NCI-H748 treated with DMSO at 0.1 percent for 48 hours (cell line): ENCODE measurements around the gene NCEH1.
"Not testable (repeated sequence)": the region's sequence is repeated elsewhere in the genome, so short reads cannot be mapped to it uniquely, and the experiment has no call there.

ENCODE experiments used
- DNase-seq: peaks from one replicate; lab custom pipeline; 2025; lab: John Stamatoyannopoulos, UW

The NCEH1 gene

GRCh38 chr3:172675441-172676193 is 35.2 kb downstream of the NCEH1 start:
- DNase-seq: peak; percentile 28

DNA sequence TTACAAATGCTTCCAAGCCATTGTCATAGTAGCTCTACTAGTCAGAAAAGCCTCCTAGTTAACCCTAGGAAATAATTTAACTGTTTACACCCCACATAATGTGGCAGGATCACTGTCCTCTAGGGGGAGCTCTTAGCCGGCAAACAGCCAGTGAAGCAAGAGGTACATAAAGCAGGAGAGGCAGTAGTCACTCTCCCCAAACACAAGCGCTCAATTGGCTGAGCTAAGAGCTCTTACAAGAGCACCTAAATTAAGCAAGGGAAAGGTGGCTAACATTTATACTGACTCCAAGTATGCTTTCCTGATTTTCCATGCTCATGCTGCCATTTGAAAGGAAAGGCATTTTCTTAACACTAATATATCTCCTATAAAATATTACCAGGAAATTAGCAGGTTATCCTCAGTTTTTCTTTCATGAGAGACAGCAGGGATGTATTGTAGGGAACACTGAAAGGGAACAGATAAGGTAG is 37.6 kb downstream of the NCEH1 start:
- peak; percentile 39 for DNase-seq

GRCh38 chr3:172669021-172669420 is 41.8 kb downstream of the NCEH1 start:
- no peak for DNase-seq

DNA sequence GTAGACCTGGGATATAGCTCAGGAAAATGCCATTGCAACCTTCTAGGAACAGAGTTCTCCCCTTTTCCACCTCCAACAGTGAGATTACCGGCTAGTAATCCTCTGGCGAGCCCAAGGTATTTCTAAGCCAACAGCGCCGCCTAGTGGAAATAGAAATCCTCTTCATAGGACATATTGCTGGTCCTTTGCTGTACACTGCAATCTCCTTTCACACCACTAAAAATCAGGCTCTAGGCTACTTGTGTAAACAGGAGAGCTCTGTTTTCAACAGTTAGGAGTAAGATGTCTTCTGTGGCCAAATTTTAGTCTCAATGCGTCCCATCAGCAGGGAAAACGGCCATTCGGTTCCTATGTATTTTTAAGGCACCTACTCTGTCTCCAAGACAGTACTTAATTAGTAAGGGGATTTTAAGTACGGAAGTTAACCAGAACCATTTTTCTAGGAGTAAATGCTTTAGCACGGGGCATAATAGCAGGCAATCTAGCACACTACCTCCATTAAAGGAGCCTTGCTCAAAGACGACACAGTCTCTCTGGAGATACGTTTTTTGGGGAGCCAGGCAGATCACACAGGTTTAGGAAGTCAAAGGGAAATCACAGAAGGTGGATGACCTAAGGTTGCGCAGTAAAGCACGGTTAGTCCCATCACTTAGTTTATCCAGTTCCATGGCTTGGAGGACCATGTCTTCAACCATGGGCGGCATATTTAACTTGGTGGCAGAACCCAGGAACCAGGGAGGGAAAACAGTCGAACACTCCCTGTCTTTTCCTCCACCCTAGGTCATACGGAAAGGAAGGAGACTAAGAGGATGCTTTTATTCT is 43.8 kb downstream of the NCEH1 start:
- DNase-seq: peak; percentile 60

GRCh38 chr3:172666181-172666872 is 44.5 kb downstream of the NCEH1 start:
- DNase-seq: no peak

GRCh38 chr3:172665510-172665909 is 45.4 kb downstream of the NCEH1 start:
- DNase-seq: not testable (repeated sequence)

- not testable (repeated sequence) for DNase-seq
Measured at GRCh38 chr3:172660421-172660820, 50.4 kb downstream of the NCEH1 start.

DNA sequence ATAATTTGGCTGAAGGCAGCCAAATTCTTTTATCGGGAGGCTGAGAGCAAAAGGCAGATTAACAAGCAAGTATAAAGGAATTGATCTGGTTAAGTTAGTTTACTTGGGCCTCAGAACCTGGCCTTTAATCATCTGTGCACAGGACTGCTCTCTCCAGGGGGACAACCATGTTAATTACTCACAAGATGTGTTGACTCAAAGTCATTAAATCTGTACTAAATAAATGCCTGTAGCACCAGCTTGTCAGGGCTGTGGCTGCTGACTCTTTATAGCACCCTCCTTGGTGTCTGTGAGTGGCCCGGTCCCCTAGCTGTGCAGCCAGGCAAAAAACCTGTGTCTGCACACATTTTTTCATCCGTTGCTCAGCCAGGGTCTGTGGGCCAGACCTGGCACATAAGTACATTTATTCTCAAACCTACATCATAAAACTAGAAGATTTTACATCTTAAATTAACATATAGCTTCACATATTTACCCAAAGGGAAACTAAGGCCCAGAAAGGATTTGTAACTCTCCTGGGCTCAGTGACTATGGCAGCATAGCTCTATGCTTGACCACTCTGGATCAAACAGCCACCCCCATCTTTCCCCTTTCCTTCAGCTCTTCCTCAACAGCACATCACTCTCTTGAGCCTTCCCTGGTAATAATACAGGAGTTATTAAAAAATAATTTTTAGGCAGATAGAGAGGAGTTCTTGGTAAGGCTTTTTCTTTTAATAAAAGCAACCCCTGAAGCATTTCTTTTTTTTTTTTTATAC is 51.4 kb downstream of the NCEH1 start:
- no peak for DNase-seq

DNA sequence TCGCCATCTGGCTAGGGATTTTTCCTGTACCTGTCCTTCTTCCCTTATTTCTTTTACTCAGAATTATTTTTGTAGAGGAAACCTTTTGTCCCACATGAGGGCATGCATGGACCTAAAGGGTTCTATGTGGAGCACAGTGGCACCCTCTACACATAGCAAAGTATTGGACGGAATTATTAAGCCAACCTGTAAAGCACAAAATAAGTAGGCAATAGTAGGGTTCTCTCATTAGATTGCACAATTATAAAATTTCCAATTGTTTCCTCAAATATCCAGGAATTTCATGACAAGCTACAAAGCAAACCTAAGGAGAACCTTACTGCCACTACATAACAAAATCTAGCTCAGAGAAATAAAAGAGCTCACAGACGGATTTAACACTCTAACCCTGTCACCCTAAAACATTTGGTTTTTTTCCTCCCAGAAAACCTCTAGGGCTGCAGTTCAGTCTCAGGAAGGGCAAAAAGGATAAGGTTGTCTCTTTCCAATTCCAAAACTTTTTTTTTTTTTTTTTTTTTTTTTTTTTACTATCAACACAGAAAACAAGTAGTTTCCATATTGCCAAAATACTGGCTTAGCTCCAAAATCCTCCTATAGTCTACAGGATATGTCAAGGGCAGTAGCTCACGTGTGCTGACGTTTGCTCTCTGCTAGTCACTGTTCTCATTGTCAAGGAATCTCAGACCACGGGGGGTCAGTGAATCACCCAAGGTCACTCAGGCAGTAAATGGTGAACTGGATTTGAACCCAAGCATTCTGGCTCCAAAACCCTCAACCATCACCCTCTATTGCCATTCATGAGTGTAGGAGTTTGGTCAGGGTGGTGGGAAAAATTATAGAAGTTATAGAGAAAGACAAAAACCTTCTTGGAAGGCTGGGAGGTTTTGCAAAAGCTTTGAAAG is 52.3 kb downstream of the NCEH1 start:
- DNase-seq: no peak

- no peak for DNase-seq
Measured at GRCh38 chr3:172656602-172657001, 54.3 kb downstream of the NCEH1 start.

DNA sequence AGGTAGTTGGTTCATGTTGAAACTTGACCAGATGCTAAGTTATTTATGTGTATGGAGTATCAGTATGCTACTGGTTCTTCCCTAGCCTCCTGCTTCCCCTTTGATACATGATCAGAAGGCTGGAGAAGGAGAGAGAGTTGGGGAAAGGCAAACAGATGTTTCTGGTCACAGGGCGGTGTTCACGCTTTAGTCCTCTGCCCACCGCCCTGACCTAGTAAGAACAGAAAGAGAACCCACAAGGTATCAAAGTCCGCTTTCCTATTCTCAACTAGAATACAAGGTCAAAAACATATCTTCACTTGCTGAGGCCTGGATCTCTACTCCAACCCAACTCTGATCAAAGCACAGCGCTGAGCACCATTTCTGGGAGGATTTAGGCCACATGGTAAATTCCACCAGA is 55.5 kb downstream of the NCEH1 start:
- DNase-seq: no peak

DNA sequence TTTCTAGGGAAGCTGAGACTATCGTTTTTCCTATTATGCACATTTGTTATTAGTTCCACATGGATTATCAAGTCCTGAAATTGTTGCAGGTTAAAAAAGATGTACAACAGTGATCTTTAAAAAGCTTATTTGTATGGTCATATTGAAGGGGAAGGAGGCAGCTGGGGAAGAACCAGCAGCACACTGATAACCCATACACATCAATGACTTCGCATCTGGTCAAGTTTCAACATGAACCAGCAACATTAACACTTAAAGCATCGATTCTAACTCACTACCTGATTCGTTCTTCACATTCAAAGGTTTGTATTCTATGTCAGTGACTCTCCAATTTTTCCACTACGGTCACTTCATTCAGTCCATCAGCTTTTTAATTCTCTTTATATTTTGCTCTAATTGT is 56.4 kb downstream of the NCEH1 start:
- DNase-seq: no peak

DNA sequence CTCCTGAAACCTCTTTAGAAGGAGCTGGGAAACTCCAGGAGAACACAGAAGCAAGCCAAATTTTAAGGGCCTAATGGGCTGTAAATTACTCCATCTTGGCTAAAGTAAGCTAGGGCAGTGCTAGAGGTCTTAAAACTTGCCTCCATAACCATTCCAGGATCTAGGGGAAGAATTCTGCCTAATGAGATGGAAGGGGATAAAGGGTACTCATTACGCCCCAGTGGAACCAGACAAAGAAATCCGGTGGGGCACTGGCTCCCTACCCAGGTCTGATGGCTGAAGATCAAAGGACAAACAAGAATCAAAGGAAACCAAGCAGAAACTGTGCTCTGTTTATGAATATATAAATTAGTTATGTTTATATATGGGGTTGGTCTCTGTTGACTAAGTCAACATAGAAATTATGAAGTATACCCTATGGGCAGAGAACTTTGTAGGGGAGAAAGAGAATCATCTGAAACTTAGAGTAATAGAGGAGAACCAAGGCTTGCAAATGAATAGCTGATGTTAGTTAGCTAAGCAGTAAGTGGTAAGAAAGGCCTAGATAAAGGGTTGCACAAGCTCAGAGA is 57.8 kb downstream of the NCEH1 start:
- no peak for DNase-seq

DNA sequence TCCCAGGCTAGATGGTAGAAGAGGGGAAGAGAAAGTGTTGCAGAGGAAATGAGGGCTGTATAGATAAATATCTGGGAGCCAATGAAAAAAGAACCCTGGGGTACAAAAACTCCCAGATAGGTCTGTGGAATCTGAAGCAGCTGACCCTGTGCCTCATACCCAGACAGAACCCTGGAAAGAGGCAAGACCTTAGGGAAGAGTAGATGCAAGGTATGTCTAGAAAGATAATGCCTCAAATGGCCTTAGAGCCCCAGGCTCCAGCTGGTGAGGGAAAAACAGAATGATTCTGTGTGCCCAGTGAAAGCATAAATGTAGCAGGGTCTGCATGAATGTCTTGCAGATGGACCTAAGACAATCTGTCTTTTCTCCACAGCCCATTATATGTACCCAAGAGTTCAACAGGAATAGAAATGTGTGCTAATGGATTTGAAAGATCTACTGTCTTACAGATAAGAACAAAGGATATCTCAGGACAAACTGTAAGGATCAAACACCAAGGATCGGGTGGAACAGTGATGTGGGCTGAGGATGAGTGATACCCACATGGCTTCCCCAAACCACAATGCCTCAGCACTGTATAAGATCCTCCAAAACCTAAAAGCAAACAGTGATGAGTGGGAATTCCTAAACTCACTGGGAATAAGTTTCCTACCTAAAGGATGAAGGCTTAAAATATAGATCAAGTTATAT is 58.8 kb downstream of the NCEH1 start:
- DNase-seq: no peak

DNA sequence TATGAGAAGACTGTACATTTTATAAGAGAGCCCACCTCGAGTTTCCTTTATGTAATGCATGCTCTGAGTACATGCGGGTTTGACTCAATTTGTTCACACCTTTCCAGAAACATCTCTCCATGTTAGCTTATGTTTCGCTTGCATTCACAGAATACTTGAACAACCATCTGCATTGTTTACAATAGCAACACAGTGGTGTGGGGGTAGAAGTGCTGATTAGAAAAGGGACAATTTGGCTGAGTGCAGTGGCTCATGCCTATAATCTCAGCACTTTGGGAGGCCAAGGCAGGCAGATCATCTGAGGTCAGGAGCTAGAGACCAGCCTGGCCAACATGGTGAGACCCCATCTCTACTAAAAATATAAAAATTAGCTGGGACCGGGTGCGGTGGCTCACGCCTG is 60.9 kb downstream of the NCEH1 start:
- no peak for DNase-seq

GRCh38 chr3:172648747-172649146 is 62.1 kb downstream of the NCEH1 start:
- DNase-seq: no peak

GRCh38 chr3:172647823-172648222 is 63.0 kb downstream of the NCEH1 start:
- DNase-seq: no peak

DNA sequence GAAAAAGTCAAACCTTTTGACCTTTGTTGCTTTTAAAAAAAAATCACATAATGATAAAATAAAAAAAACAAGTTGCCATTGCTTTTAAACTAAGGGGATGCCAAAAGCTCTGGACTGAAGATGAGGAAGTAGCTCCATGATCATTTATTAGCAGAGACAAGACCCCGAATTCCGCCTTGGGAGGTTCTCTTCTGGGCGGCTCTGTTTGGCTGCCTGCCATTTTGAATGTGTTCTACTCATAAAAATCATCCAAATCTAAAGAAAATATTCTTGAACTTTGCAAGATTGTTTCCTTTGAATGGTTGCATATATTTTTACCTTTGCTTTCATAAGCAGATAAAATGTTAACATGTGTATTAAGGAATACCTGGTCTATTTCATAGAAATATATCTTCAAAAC is 63.8 kb downstream of the NCEH1 start:
- no peak for DNase-seq

- DNase-seq: no peak
Measured at GRCh38 chr3:172646439-172647015, 64.3 kb downstream of the NCEH1 start.

GRCh38 chr3:172644258-172644657 is 66.6 kb downstream of the NCEH1 start:
- DNase-seq: no peak
